ENCODE data around the gene ARHGEF40.

DNA sequence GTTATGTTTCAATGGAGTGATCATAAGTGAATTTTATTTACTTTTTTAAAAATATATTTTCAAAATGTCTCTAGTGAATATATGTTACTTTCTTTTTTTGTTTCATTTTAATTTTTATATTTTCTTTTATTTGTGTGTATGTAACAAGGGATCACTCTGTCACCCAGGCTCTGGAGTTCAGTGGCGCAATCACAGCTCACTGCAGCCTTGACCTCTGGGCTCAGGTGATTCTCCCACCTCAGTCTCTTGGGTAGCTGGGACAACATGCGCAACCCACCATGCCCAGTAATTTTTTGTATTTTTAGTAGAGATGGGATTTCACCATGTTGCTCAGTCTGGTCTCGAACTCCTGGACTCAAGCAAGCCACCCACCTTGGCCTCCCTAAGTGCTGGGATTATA, 48.8 kb downstream of the ARHGEF40 start:
- TF ChIP-seq, protein P1, sequence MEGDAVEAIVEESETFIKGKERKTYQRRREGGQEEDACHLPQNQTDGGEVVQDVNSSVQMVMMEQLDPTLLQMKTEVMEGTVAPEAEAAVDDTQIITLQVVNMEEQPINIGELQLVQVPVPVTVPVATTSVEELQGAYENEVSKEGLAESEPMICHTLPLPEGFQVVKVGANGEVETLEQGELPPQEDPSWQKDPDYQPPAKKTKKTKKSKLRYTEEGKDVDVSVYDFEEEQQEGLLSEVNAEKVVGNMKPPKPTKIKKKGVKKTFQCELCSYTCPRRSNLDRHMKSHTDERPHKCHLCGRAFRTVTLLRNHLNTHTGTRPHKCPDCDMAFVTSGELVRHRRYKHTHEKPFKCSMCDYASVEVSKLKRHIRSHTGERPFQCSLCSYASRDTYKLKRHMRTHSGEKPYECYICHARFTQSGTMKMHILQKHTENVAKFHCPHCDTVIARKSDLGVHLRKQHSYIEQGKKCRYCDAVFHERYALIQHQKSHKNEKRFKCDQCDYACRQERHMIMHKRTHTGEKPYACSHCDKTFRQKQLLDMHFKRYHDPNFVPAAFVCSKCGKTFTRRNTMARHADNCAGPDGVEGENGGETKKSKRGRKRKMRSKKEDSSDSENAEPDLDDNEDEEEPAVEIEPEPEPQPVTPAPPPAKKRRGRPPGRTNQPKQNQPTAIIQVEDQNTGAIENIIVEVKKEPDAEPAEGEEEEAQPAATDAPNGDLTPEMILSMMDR (IDR thresholded peaks at IDR 0.05; ENCODE audit: low read depth, low read length): no peak
- TF ChIP-seq EZH2phosphoT487 (IDR thresholded peaks at IDR 0.05; ENCODE audit: low read depth): no peak
